ENCODE measurements around the gene DKC1.

The DKC1 gene

GRCh38 chrX:154734061-154734781 is 28.4 kb upstream of the DKC1 start:
- peak in 29 of 42 donors; percentile 6 to 63 (median 30) for DNase-seq
- intact Hi-C loops (cut with DNase I) = no loop called here

DNA sequence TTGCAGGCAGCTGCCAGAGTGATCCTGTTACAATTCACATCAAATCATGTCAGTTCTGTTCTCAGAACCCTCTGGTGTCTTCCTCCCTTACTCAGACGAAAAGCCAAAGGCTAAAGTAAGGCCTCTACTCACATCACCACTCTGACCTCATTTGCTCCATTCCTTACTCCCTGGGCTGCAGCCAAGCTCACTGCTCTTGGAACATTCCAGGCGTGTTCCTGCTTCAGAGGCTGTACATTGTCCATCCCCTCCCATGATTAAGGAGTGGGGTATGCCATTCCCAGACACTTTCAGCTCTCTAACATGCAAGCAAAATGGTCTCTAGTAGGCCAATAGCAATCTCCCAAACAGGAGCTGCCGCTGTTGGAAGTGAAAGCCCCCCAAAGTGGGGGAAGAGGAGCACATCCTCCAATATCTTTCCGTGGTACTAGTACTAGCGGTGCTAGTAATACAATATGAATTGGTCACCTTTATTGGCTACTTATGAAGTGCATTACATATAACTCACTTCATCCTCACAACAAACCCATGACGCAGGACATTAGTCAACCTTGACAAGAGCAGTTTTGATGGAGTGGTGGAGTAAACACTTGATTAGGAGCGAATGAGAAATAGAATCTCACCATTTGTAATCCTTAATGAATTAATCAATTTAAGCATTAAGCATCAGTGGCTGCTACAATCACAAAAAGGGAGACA is 26.8 kb upstream of the DKC1 start:
- intact Hi-C loops (cut with DNase I) = no loop called here
- DNase-seq = no peak

- intact Hi-C loops (cut with DNase I) = no loop called here
- DNase-seq = no peak
Observed at GRCh38 chrX:154737136-154737535, 25.5 kb upstream of the DKC1 start.

- intact Hi-C loops (cut with DNase I) = no loop called here
- no peak for DNase-seq
Observed at GRCh38 chrX:154738011-154738738, 24.5 kb upstream of the DKC1 start.

DNA sequence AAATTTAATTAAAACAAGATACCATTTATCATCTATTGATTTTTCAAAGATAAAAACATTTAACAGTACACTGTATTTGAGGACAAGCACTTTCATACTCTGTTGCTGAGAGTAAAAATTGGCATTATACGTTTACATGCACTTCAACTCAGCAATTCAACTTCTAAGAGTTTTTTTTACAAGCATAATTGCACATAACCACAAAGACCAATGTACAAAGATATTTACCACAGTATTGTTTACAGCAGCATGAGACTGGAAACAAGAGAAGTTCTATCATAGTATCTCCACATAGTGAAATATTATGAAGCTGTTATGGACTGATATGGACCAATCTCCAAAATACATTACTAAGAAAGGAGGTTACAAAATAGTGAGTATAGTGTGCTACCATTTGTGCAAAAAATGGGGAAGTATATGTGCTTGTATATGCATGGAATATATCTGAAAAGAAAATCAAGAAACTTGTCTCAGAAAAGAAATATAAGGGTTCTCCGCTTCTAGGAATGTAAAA is 22.7 kb upstream of the DKC1 start:
- intact Hi-C loops (cut with DNase I) = no loop called here
- DNase-seq = no peak

DNA sequence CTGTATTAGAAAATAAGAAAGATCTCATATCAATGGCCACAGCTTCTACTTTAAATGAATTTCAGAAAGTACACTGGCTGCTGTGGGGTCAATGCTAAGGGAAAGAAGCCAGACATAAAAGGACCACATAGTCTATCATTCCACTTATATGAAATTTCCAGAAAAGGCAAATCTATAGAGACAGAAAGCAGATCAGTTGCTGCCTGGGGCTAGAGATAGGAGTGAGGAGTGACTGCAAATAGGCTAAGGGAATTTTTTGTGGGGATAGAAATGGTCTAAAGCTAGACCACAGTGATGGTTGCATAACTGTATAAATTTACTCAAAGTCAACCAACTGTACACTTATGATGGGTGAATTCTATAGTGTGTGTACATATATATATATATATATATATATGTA is 20.1 kb upstream of the DKC1 start:
- DNase-seq = no peak
- intact Hi-C loops (cut with DNase I) = no loop called here

GRCh38 chrX:154748712-154749339 is 13.8 kb upstream of the DKC1 start:
- intact Hi-C loops (cut with DNase I) = no loop called here

DNA sequence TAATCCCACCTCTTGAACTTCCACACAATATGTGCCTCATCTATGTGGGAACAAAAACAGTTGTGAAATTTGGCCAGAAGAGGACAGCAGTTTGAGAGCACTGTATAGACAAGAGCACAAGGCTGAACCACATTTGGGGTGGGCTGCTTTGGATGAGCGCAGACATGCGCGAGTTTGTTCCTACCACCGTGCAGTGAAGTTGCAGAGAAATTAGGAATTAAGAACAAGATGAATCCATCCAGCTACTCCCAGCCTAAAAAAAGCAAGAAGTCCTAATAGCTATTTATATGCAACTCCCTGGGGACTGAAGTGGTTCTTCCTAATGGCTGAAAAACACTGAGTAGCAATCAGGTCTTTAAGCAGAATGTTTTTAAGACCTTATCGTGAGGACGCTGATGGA is 12.8 kb upstream of the DKC1 start:
- intact Hi-C loops (cut with DNase I) = no loop called here
- DNase-seq = no peak

More at GRCh38 chrX:154748712-154749339, 13.8 kb upstream of the DKC1 start:
- DNase-seq = peak in 32 of 42 donors; percentile 14 to 73 (median 44)

- peak in 4 of 42 donors; percentile 4 to 45 (median 29) for DNase-seq
- intact Hi-C loops (cut with DNase I) = no loop called here
Observed at GRCh38 chrX:154750301-154751202, 12.1 kb upstream of the DKC1 start, which contains the start of gene GAB3. Gene GAB3, minus strand, starts transcription at chrX:154751077. Its CDS starts 52 bp downstream, at chrX:154751025.

- DNase-seq = no peak
- intact Hi-C loops (cut with DNase I) = no loop called here
Observed at GRCh38 chrX:154751203-154751668, 11.4 kb upstream of the DKC1 start.

- intact Hi-C loops (cut with DNase I) = no loop called here
- no peak for DNase-seq
Observed at GRCh38 chrX:154751669-154752271, 10.9 kb upstream of the DKC1 start.

DNA sequence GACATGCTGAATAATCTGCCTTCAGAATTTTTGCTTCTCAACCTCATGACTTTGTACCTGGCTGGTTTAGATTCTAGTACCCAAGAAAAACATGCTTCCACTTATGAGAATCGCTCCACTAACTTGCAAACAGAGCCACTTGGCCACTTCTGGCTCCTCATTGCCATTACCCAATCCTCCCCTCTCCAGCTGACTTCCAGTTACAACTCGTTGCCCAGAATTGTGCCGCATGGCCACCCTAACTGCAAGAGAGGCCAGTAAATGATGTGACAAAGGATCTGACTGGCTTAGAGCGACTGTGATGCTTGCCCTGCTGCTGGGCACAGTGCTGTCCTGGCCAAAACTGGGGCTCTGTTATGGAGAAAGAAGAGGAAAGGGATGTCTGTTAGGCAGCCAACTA is 4.0 kb upstream of the DKC1 start:
- DNase-seq = peak in 1 of 42 donors; percentile 43
- intact Hi-C loops (cut with DNase I) = no loop called here

- no peak for DNase-seq
Observed at GRCh38 chrX:154761977-154762536, 607 bp upstream of the DKC1 start.

GRCh38 chrX:154774622-154775021 is 12.0 kb downstream of the DKC1 start:
- intact Hi-C loops (cut with DNase I) = no loop called here
- no peak for DNase-seq

More at GRCh38 chrX:154761977-154762536, 607 bp upstream of the DKC1 start:
- intact Hi-C loops (cut with DNase I) = loop anchor here (2.0 kb wide), 1 partner anchor 43 kb away; the partner anchor contains the start of gene MPP1

GRCh38 chrX:154775419-154776349 is 13.0 kb downstream of the DKC1 start:
- intact Hi-C loops (cut with DNase I) = no loop called here

DNA sequence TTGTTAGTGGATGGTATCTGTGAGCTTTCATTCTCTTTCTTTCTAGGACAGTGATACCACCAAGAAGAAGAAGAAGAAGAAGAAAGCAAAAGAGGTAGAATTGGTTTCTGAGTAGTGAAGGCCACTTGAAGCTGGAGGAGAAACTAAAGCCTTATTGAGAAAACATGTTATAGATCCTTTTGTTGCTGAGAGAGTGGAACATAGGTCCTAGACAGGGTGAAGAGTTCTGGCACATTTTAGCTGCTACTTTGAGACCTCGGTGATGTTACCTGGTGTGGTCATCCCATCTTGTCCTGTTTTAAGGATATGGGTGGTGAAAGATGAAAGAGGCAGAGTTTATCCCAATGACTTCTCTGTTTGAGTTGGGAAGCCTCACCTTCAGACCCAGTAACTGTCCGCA is 14.1 kb downstream of the DKC1 start:
- DNase-seq = no peak
- intact Hi-C loops (cut with DNase I) = no loop called here

More at GRCh38 chrX:154775419-154776349, 13.0 kb downstream of the DKC1 start:
- DNase-seq = peak in 40 of 42 donors; percentile 20 to 90 (median 62)
